A549 (cell line): Measurements from ENCODE around the gene LTF. TPM values are rescaled to one million over a fixed set of nuclear protein-coding genes. Genes with fewer than 3 reads are reported as not detected.

Experiments
- ATAC-seq, 2 experiments: fragments of 200-7000 bp in 1 of 2; fragments of >200 bp in 1 of 2; cut with Nextera tagmentation in 1 of 2; cut with Tn5 transposase in 1 of 2; 3 replicates each; pipeline versions ENCODE4 v1.8.0 to v1.9.1; 2018 to 2020; ENCODE audit warnings: mild to moderate bottlenecking in 1 of 2, moderate library complexity in 1 of 2
- CTCF ChIA-PET: fragments of 300-600 bp; sonication (Branson Sonifier 250); formaldehyde crosslinking; extraction: SDS; loops from one replicate; lab custom pipeline; 2021; ENCODE audit warnings: antibody characterized with exemption, inconsistent platforms; lab: Yijun Ruan, JAX
- POLR2A ChIA-PET: fragments of 350-600 bp; formaldehyde crosslinking; extraction: SDS; loops from one replicate; lab custom pipeline; 2021; ENCODE audit warnings: antibody characterized with exemption, inconsistent platforms; lab: Yijun Ruan, JAX
- DNase-seq, 2 experiments: peaks; one replicate each; pipeline versions ENCODE4 v3.0.0 to v3.0.0-alpha.2; 2011 to 2016; ENCODE audit warnings: low read depth in 1 of 2, low spot score in 1 of 2
- FAIRE-seq: peaks from 2 replicates; lab custom pipeline; 2011; peaks lifted over from hg19 to GRCh38; lab: Jason Lieb, UNC
- H3K27ac ChIP-seq, 2 experiments: fragments of >200 bp; sonication (Bioruptor Twin); formaldehyde crosslinking; 3 replicates each; pipeline ENCODE4 v1.5.1; 2016 to 2017
- H3K4me1 ChIP-seq: fragments of >200 bp; sonication (Bioruptor Twin); formaldehyde crosslinking; 3 replicates; pipeline ENCODE4 v1.6.1; 2016
- H3K4me2 ChIP-seq: fragments of >200 bp; sonication (Bioruptor Twin); formaldehyde crosslinking; 3 replicates; pipeline ENCODE4 v1.6.1; 2016
- H3K4me3 ChIP-seq: fragments of >200 bp; sonication (Bioruptor Twin); formaldehyde crosslinking; 3 replicates; pipeline ENCODE4 v1.5.1; 2016
- H3K9me3 ChIP-seq: fragments of >200 bp; sonication (Bioruptor Twin); formaldehyde crosslinking; 3 replicates; pipeline ENCODE4 v1.6.1; 2016
- CBX2 ChIP-seq: fragments of 200-600 bp; sonication (generic); IDR thresholded peaks from 2 replicates; pipeline ENCODE4 v1.6.1; 2016; ENCODE audit warnings: low read depth, mild to moderate bottlenecking, borderline replicate concordance
- CBX8 ChIP-seq: fragments of 200-600 bp; sonication (generic); IDR thresholded peaks from 2 replicates; pipeline ENCODE4 v1.6.1; 2016
- CHD4 ChIP-seq: fragments of 200-600 bp; sonication (generic); IDR thresholded peaks from 2 replicates; pipeline ENCODE4 v1.6.1; 2016; ENCODE audit warnings: antibody characterized with exemption, mild to moderate bottlenecking, borderline replicate concordance
- ESRRA ChIP-seq: fragments of 150-350 bp; IDR thresholded peaks from 2 replicates; pipeline ENCODE4 v1.6.1; 2014; ENCODE audit warnings: mild to moderate bottlenecking, low read length, borderline replicate concordance
- HEYL ChIP-seq: fragments of 250-450 bp; sonication (Bioruptor Pico); IDR thresholded peaks from 2 replicates; pipeline ENCODE4 v1.8.0; 2021; ENCODE audit warnings: mild to moderate bottlenecking, moderate library complexity
- JUNB ChIP-seq: fragments of >200 bp; sonication (Bioruptor Twin); formaldehyde crosslinking; IDR thresholded peaks from 2 replicates; pipeline ENCODE4 v1.6.1; 2016
- KDM1A ChIP-seq: fragments of 200-600 bp; sonication (generic); IDR thresholded peaks from 2 replicates; pipeline ENCODE4 v1.6.1; 2016; ENCODE audit warnings: low read depth, mild to moderate bottlenecking
- MAFK ChIP-seq: fragments of 450-650 bp; IDR thresholded peaks from 2 replicates; pipeline ENCODE4 v1.6.1; 2014; ENCODE audit not compliant: partially characterized antibody
- NPAS2 ChIP-seq: fragments of 250-450 bp; sonication (Bioruptor Pico); IDR thresholded peaks from 2 replicates; pipeline ENCODE4 v1.8.0; 2022; ENCODE audit warnings: mild to moderate bottlenecking, moderate library complexity, borderline replicate concordance
- PHF8 ChIP-seq: fragments of 200-600 bp; sonication (generic); IDR thresholded peaks from 2 replicates; pipeline ENCODE4 v1.6.1; 2016; ENCODE audit warnings: low read depth, mild to moderate bottlenecking, antibody characterized with exemption, moderate library complexity, borderline replicate concordance
- POLR2A ChIP-seq: IDR thresholded peaks from 2 replicates; pipeline ENCODE4 v1.6.1; 2012; ENCODE audit warnings: mild to moderate bottlenecking, low read length
- RAD21 ChIP-seq, 2 experiments: fragments of >200 bp in 1 of 2; sonication (Bioruptor Twin) in 1 of 2; formaldehyde crosslinking in 1 of 2; IDR thresholded peaks in 1 of 2; conservative IDR thresholded peaks in 1 of 2; 2 replicates in 1 of 2; 3 replicates in 1 of 2; pipeline ENCODE4 v1.6.1; 2012 to 2018; ENCODE audit warnings: inconsistent platforms in 1 of 2
- RARB ChIP-seq: fragments of 250-450 bp; sonication (Bioruptor Pico); IDR thresholded peaks from 2 replicates; pipeline ENCODE4 v1.8.0; 2021; ENCODE audit warnings: mild to moderate bottlenecking, moderate library complexity
- RCOR1 ChIP-seq: fragments of 150-350 bp; IDR thresholded peaks from 2 replicates; pipeline ENCODE4 v1.6.1; 2014; ENCODE audit warnings: antibody characterized with exemption, low read length, low read depth
- RFX5 ChIP-seq: fragments of 450-650 bp; IDR thresholded peaks from 2 replicates; pipeline ENCODE4 v1.7.1; 2014; ENCODE audit warnings: antibody characterized with exemption, mild to moderate bottlenecking, moderate library complexity
- RNF2 ChIP-seq: fragments of 200-600 bp; sonication (generic); IDR thresholded peaks from 2 replicates; pipeline ENCODE4 v1.6.1; 2016; ENCODE audit warnings: low read depth, mild to moderate bottlenecking, antibody characterized with exemption, moderate library complexity, borderline replicate concordance
- SMC3 ChIP-seq: fragments of >200 bp; sonication (Bioruptor Twin); formaldehyde crosslinking; IDR thresholded peaks from 3 replicates; pipeline ENCODE4 v1.6.1; 2018; ENCODE audit warnings: inconsistent platforms
- SREBF2 ChIP-seq: fragments of 450-650 bp; IDR thresholded peaks from 2 replicates; pipeline ENCODE4 v1.6.1; 2014; ENCODE audit warnings: mild to moderate bottlenecking, moderate library complexity
- TFCP2L1 ChIP-seq: fragments of 250-450 bp; sonication (Bioruptor Pico); IDR thresholded peaks from 2 replicates; pipeline ENCODE4 v1.5.0; 2021; ENCODE audit warnings: mild to moderate bottlenecking
- USF2 ChIP-seq: fragments of 450-650 bp; IDR thresholded peaks from 2 replicates; pipeline ENCODE4 v1.6.1; 2014; ENCODE audit warnings: antibody characterized with exemption
- WGBS: methylation state at CpG from one replicate; pipeline ENCODE4 v1.1.6; 2017; ENCODE audit errors: missing lambda C conversion rate; 5-methylcytosine and 5-hydroxymethylcytosine counted together
- polyA plus RNA-seq, 4 experiments: library from polyadenylated mRNA; depleted of rRNA in 3 of 4; stranded (reverse); fragments of >200 nt; fragmentation: RNase III in 1 of 4; extraction: RNeasy Plus Mini Kit Qiagen cat#74134 plus additional on column Dnase treatment in 1 of 4; gene quantifications; 2 replicates in 3 of 4; 3 replicates in 1 of 4; pipeline ENCODE4 v1.2.3, GENCODE V29; 2011 to 2017
- TF ChIP-seq, protein P1 (sequence below): fragments of >200 bp; sonication (Bioruptor Twin); formaldehyde crosslinking; IDR thresholded peaks from 3 replicates; pipeline ENCODE4 v1.6.1; 2016
- TF ChIP-seq, protein P2 (sequence below): fragments of >200 bp; sonication (Bioruptor Twin); formaldehyde crosslinking; IDR thresholded peaks from 3 replicates; pipeline ENCODE4 v1.5.1; 2016
- TF ChIP-seq, protein P3 (sequence below): IDR thresholded peaks from 2 replicates; pipeline ENCODE4 v1.6.1; 2012; ENCODE audit warnings: low read depth, borderline replicate concordance
- TF ChIP-seq, protein P4 (sequence below): IDR thresholded peaks from 2 replicates; pipeline ENCODE4 v1.6.1; 2012
- TF ChIP-seq, protein P5 (sequence below): fragments of 250-450 bp; sonication (Bioruptor Pico); IDR thresholded peaks from 2 replicates; pipeline ENCODE4 v1.5.0; 2020; ENCODE audit warnings: low read depth, mild to moderate bottlenecking, moderate library complexity

The LTF gene
- polyA plus RNA-seq, 2 of the 4 experiments (the other 2 are of a cell fraction) = not detected

GRCh38 chr3:46489875-46490274 is 25.2 kb upstream of the LTF start:
- H3K27ac ChIP-seq = no peak overlapping the region
- no peak for ATAC-seq
- 64% methylated on average over 1 of the region's 1 CpG for WGBS
- POLR2A ChIA-PET = no interaction called here
- H3K9me3 ChIP-seq = no peaks in the 10 kb centered on the region
- H3K4me1 ChIP-seq = no peaks in the 10 kb centered on the region
- TF ChIP-seq, protein P1, sequence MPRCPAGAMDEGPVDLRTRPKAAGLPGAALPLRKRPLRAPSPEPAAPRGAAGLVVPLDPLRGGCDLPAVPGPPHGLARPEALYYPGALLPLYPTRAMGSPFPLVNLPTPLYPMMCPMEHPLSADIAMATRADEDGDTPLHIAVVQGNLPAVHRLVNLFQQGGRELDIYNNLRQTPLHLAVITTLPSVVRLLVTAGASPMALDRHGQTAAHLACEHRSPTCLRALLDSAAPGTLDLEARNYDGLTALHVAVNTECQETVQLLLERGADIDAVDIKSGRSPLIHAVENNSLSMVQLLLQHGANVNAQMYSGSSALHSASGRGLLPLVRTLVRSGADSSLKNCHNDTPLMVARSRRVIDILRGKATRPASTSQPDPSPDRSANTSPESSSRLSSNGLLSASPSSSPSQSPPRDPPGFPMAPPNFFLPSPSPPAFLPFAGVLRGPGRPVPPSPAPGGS = no peak
- no peak for TF ChIP-seq NPAS2 (CRISPR knock-in tag)
- TF ChIP-seq CBX2 = no peak
- TF ChIP-seq, all 56 proteins: peak for 0
- Histone ChIP-seq H3K4me2 (no peak overlapping the region), H3K4me3 (no peak overlapping the region)
- FAIRE-seq (no peak), DNase-seq (no peak)
- CTCF ChIA-PET = interaction anchor here (0.7 to 7.0 kb wide), 23 partner anchors 9 to 411 kb away, joined by 3 to 100 read pairs (median 10); partner anchors contain the start of genes ALS2CL and LRRC2

- no peaks in the 10 kb centered on the region for H3K4me1 ChIP-seq
- ChIA-PET POLR2A (no interaction called here), CTCF (interaction anchor here (0.6 to 7.0 kb wide), 39 partner anchors 9 to 1467 kb away, joined by 3 to 100 read pairs (median 6); partner anchors contain the start of genes ALS2CL, LRRC2 and RTP3)
- H3K4me2 ChIP-seq = no peak overlapping the region
- FAIRE-seq (no peak), ATAC-seq (no peak), DNase-seq (no peak)
- 0% methylated on average over 2 of the region's 4 CpGs for WGBS
- H3K9me3 ChIP-seq = no peaks in the 10 kb centered on the region
- no peak for TF ChIP-seq JUNB
- no peak for TF ChIP-seq RNF2
- TF ChIP-seq, protein P2, sequence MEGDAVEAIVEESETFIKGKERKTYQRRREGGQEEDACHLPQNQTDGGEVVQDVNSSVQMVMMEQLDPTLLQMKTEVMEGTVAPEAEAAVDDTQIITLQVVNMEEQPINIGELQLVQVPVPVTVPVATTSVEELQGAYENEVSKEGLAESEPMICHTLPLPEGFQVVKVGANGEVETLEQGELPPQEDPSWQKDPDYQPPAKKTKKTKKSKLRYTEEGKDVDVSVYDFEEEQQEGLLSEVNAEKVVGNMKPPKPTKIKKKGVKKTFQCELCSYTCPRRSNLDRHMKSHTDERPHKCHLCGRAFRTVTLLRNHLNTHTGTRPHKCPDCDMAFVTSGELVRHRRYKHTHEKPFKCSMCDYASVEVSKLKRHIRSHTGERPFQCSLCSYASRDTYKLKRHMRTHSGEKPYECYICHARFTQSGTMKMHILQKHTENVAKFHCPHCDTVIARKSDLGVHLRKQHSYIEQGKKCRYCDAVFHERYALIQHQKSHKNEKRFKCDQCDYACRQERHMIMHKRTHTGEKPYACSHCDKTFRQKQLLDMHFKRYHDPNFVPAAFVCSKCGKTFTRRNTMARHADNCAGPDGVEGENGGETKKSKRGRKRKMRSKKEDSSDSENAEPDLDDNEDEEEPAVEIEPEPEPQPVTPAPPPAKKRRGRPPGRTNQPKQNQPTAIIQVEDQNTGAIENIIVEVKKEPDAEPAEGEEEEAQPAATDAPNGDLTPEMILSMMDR = no peak
- TF ChIP-seq POLR2A = no peak
- TF ChIP-seq CHD4 = no peak
- no peak for TF ChIP-seq MAFK
- TF ChIP-seq, protein P3, sequence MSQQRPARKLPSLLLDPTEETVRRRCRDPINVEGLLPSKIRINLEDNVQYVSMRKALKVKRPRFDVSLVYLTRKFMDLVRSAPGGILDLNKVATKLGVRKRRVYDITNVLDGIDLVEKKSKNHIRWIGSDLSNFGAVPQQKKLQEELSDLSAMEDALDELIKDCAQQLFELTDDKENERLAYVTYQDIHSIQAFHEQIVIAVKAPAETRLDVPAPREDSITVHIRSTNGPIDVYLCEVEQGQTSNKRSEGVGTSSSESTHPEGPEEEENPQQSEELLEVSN = no peak
- no peak for TF ChIP-seq RFX5
- no peak for TF ChIP-seq SMC3
- TF ChIP-seq, protein P4, sequence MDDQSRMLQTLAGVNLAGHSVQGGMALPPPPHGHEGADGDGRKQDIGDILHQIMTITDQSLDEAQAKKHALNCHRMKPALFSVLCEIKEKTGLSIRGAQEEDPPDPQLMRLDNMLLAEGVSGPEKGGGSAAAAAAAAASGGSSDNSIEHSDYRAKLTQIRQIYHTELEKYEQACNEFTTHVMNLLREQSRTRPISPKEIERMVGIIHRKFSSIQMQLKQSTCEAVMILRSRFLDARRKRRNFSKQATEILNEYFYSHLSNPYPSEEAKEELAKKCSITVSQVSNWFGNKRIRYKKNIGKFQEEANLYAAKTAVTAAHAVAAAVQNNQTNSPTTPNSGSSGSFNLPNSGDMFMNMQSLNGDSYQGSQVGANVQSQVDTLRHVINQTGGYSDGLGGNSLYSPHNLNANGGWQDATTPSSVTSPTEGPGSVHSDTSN = no peak
- TF ChIP-seq TFCP2L1 (CRISPR knock-in tag) = no peak
- TF ChIP-seq, protein P5, sequence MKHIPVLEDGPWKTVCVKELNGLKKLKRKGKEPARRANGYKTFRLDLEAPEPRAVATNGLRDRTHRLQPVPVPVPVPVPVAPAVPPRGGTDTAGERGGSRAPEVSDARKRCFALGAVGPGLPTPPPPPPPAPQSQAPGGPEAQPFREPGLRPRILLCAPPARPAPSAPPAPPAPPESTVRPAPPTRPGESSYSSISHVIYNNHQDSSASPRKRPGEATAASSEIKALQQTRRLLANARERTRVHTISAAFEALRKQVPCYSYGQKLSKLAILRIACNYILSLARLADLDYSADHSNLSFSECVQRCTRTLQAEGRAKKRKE (CRISPR knock-in tag) = no peak
- no peak overlapping the region for H3K4me3 ChIP-seq
- H3K27ac ChIP-seq = no peak overlapping the region
Observed at GRCh38 chr3:46489381-46489780, 24.7 kb upstream of the LTF start.

- Histone ChIP-seq H3K27ac (no peak overlapping the region), H3K4me1 (no peaks in the 10 kb centered on the region), H3K4me3 (no peak overlapping the region), H3K4me2 (peak overlapping the region; percentile 70), H3K9me3 (no peaks in the 10 kb centered on the region)
- ATAC-seq (peak; percentile 97 to 99), FAIRE-seq (no peak), DNase-seq (peak; percentile 84 to 86)
- ChIA-PET CTCF (interaction anchor here (0.6 to 7.0 kb wide), 48 partner anchors 8 to 1468 kb away, joined by 3 to 100 read pairs (median 5); partner anchors contain the start of genes ALS2CL, LRRC2 and RTP3), POLR2A (interaction anchor here (0.6 kb wide), 1 partner anchor 141 kb away, joined by 3 read pairs; no protein-coding TSS in a partner anchor)
- WGBS = 24% methylated on average over 6 of the region's 26 CpGs
- peak; percentile 93 for TF ChIP-seq SMC3
- TF ChIP-seq SREBF2 = no peak
- TF ChIP-seq KDM1A = no peak
- TF ChIP-seq CBX8 = no peak
- no peak for TF ChIP-seq ESRRA
- no peak for TF ChIP-seq RARB (CRISPR knock-in tag)
- no peak for TF ChIP-seq PHF8
- TF ChIP-seq RNF2 = no peak
- no peak for TF ChIP-seq RCOR1
- TF ChIP-seq HEYL = no peak
- TF ChIP-seq USF2 = no peak
- peak; percentile 91 to 94 for TF ChIP-seq RAD21 (conservative IDR thresholded peaks at IDR 0.05 in 1 of 2, IDR thresholded peaks at IDR 0.05 in 1 of 2)
Observed at GRCh38 chr3:46488735-46489361, 24.1 kb upstream of the LTF start.
